Measurements from ENCODE around the gene NR4A1. TPM values are rescaled to one million over a fixed set of nuclear protein-coding genes. Genes with fewer than 3 reads are reported as not detected.
"Not testable (repeated sequence)": the region's sequence is repeated elsewhere in the genome, so short reads cannot be mapped to it uniquely, and the experiment has no call there.

The NR4A1 gene
- total RNA-seq, 1 experiment from 2014 or later: 12.5 TPM

DNA sequence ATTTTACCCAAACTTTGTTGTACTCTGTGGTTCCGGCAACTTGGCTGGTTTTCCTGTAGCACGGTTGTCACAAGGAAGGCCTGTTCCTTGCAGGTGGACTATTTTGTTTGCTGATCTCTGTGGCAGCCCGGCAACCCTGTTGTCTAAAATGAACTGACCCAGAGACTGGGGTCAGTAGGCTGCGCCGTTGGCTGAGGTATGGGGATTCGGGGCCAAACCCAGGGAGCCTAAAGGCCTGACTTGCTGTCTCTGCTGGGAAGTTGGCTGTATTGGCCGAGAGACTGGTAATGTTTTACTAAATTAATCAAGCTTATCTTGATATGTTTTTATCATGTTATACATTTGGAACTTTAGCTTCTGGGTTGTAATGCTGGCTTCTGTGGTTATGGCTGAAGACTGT lies 42.1 kb downstream of the NR4A1 start:
- TF ChIP-seq EZH2 (IDR thresholded peaks at IDR 0.05; ENCODE audit: borderline replicate concordance, low read depth, low read length, poor library complexity, severe bottlenecking): no peak
- TF ChIP-seq, protein P1, sequence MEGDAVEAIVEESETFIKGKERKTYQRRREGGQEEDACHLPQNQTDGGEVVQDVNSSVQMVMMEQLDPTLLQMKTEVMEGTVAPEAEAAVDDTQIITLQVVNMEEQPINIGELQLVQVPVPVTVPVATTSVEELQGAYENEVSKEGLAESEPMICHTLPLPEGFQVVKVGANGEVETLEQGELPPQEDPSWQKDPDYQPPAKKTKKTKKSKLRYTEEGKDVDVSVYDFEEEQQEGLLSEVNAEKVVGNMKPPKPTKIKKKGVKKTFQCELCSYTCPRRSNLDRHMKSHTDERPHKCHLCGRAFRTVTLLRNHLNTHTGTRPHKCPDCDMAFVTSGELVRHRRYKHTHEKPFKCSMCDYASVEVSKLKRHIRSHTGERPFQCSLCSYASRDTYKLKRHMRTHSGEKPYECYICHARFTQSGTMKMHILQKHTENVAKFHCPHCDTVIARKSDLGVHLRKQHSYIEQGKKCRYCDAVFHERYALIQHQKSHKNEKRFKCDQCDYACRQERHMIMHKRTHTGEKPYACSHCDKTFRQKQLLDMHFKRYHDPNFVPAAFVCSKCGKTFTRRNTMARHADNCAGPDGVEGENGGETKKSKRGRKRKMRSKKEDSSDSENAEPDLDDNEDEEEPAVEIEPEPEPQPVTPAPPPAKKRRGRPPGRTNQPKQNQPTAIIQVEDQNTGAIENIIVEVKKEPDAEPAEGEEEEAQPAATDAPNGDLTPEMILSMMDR (conservative IDR thresholded peaks at IDR 0.05; ENCODE audit: low read depth, low read length): no peak
- intact Hi-C loops (cut with micrococcal nuclease; ENCODE audit: unreplicated experiment): no loop called here
- H3K27ac ChIP-seq (ENCODE audit: low read depth, low read length, poor library complexity, severe bottlenecking): no peak overlapping the region
- CTCF ChIA-PET: interaction anchor here (0.6 kb wide), 1 partner anchor 71 kb away, joined by 3 read pairs; no protein-coding TSS in a partner anchor
- H3K4me1 ChIP-seq (ENCODE audit: insufficient read depth, low read length, poor library complexity, severe bottlenecking): no peaks in the 10 kb centered on the region
- H3K4me3 ChIP-seq (ENCODE audit: low read depth, low read length, poor library complexity, severe bottlenecking): no peak overlapping the region
- no peak for DNase-seq (ENCODE audit: low spot score)
- H3K9me3 ChIP-seq (ENCODE audit: low read depth, low read length, poor library complexity, severe bottlenecking): no peaks in the 10 kb centered on the region
- H3K27me3 ChIP-seq (replicated peaks; ENCODE audit: insufficient read depth, low read depth, low read length, poor library complexity): peaks cover 19% of the 10 kb centered on the region
- POLR2A ChIA-PET (ENCODE audit: low non-redundant PET): interaction anchor here (0.7 kb wide), 1 partner anchor 24 kb away, joined by 5 read pairs; the partner anchor contains the start of gene ATG101
- BruUV-seq (replicated peaks): no TSS peak
- no peaks in the 10 kb centered on the region for H3K36me3 ChIP-seq (ENCODE audit: insufficient read depth, low read length, poor library complexity, severe bottlenecking)

DNA sequence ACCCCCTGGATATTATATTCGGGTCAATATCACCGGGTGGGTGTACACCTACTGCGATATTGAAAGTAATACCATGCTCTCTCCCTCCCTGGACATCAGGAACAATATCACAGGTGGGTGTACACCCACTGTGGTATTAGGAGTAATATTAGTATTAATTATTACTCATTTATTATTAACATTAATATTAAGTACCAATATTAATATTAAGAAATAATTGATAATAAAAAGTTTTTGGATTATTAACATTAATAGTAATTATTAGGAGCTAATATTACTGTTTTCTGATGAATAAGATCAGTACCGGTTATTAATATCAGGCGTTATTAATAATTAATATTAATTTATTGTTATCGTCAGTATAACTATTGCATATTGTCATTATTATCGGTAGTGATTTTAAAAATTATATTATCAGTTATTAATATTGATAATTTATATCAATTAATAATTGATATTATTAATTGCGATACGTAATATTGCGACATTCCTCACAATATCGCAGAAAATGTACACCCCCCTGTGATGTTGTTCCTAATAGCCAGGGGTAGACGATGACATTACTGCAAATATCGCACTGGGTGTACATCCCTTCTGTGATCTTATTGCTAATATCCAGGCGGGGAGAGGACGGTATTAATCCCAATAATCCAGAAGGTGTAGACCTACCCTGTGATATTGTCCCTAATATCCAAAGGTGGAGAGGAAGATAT lies 45.2 kb downstream of the NR4A1 start:
- CTCF ChIA-PET: no interaction called here
- peaks cover 21% of the 10 kb centered on the region for H3K27me3 ChIP-seq (replicated peaks; ENCODE audit: insufficient read depth, low read depth, low read length, poor library complexity)
- intact Hi-C loops (cut with micrococcal nuclease; ENCODE audit: unreplicated experiment): no loop called here

DNA sequence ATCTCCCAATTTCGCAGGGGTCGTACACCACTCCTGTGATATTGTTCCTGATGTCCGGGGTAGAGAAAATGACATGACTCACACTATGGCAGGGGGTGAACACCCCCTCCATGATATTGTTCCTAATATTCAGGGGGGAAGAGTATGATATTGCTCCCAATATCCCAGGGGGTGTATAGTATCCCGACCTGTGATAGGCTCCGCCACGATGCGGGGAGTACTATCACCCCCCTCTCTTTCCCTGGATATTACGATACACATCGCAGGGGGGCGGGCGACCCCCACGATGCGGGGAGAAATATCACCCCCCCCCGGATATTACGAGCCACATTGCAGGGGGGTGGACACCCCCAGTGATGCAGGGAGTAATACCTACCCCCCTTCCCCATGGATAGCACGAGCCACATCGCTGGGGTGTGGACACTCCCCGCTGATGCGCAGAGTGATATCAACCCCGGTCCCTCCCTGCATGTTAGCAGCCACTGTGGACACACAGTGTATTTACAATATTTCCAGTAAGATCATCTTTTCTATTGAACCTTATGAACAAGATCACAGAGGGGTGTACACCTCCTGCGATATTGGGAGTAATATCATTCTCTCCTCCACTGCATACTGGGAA lies 45.9 kb downstream of the NR4A1 start:
- no peaks in the 10 kb centered on the region for H3K36me3 ChIP-seq (ENCODE audit: insufficient read depth, low read length, poor library complexity, severe bottlenecking)
- CTCF ChIA-PET: no interaction called here
- peaks cover 16% of the 10 kb centered on the region for H3K27me3 ChIP-seq (replicated peaks; ENCODE audit: insufficient read depth, low read depth, low read length, poor library complexity)
- TF ChIP-seq EZH2 (IDR thresholded peaks at IDR 0.05; ENCODE audit: borderline replicate concordance, low read depth, low read length, poor library complexity, severe bottlenecking): no peak
- TF ChIP-seq, protein P1 (conservative IDR thresholded peaks at IDR 0.05; ENCODE audit: low read depth, low read length): no peak
- intact Hi-C loops (cut with micrococcal nuclease; ENCODE audit: unreplicated experiment): no loop called here
- BruUV-seq (replicated peaks): no TSS peak
- H3K9me3 ChIP-seq (ENCODE audit: low read depth, low read length, poor library complexity, severe bottlenecking): no peaks in the 10 kb centered on the region
- POLR2A ChIA-PET (ENCODE audit: low non-redundant PET): no interaction called here
- no peak overlapping the region for H3K4me3 ChIP-seq (ENCODE audit: low read depth, low read length, poor library complexity, severe bottlenecking)
- no peaks in the 10 kb centered on the region for H3K4me1 ChIP-seq (ENCODE audit: insufficient read depth, low read length, poor library complexity, severe bottlenecking)
- no peak for DNase-seq (ENCODE audit: low spot score)
- H3K27ac ChIP-seq (ENCODE audit: low read depth, low read length, poor library complexity, severe bottlenecking): no peak overlapping the region

More for the DNA sequence above, 45.2 kb downstream of the NR4A1 start:
- Histone ChIP-seq H3K36me3 (ENCODE audit: insufficient read depth, low read length, poor library complexity, severe bottlenecking) (no peaks in the 10 kb centered on the region), H3K4me1 (ENCODE audit: insufficient read depth, low read length, poor library complexity, severe bottlenecking) (no peaks in the 10 kb centered on the region), H3K9me3 (ENCODE audit: low read depth, low read length, poor library complexity, severe bottlenecking) (no peaks in the 10 kb centered on the region), H3K27ac (ENCODE audit: low read depth, low read length, poor library complexity, severe bottlenecking) (no peak overlapping the region), H3K4me3 (ENCODE audit: low read depth, low read length, poor library complexity, severe bottlenecking) (no peak overlapping the region)
- DNase-seq (ENCODE audit: low spot score): no peak
- no TSS peak for BruUV-seq (replicated peaks)
- POLR2A ChIA-PET (ENCODE audit: low non-redundant PET): no interaction called here
- TF ChIP-seq, protein P1 (conservative IDR thresholded peaks at IDR 0.05; ENCODE audit: low read depth, low read length): no peak
- TF ChIP-seq EZH2 (IDR thresholded peaks at IDR 0.05; ENCODE audit: borderline replicate concordance, low read depth, low read length, poor library complexity, severe bottlenecking): no peak

DNA sequence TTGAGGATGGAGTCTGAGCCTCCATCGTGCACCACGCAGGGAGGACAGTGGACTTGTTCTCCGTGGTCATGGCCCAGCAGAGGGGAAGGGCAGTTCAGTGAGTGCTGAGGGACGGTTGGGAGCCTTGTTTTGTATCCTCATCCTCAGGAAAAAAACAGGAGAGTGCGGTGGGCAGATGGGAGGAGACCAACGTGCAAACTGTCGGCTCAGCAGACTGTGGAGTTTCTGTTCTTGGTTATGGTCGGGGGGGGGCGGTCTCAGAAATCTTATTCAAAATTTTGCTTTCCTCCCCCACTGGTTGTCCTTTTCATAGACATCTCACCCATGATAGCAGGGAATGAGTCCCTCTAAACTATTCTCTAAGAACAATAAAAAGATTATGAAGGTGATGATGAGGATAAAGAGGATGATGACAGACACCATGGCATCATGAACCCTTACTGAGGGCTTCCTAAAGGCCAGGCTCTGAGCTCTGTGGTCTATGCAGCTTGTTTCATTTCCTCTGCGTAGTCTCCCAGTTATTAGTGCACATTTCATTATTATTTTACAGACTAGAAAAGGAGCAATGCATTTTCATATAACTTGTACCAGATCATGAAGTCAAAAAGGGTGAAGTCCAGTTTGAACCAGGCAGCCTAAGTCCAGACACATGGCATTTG lies 53.3 kb downstream of the NR4A1 start:
- H3K9me3 ChIP-seq (ENCODE audit: low read depth, low read length, poor library complexity, severe bottlenecking); BruUV-seq (replicated peaks); POLR2A ChIA-PET (ENCODE audit: low non-redundant PET); H3K4me1 ChIP-seq (ENCODE audit: insufficient read depth, low read length, poor library complexity, severe bottlenecking); H3K36me3 ChIP-seq (ENCODE audit: insufficient read depth, low read length, poor library complexity, severe bottlenecking); intact Hi-C loops (cut with micrococcal nuclease; ENCODE audit: unreplicated experiment); H3K27ac ChIP-seq (ENCODE audit: low read depth, low read length, poor library complexity, severe bottlenecking); DNase-seq (ENCODE audit: low spot score); H3K4me3 ChIP-seq (ENCODE audit: low read depth, low read length, poor library complexity, severe bottlenecking); CTCF ChIA-PET: not testable (repeated sequence)
- peaks cover 29% of the 10 kb centered on the region for H3K27me3 ChIP-seq (replicated peaks; ENCODE audit: insufficient read depth, low read depth, low read length, poor library complexity)

All from A673 (cell line).